Smooth muscle cell of the umbilical artery (primary cell): ENCODE measurements around the gene MAB21L1. TPM values are rescaled to one million over a fixed set of nuclear protein-coding genes. Genes with fewer than 3 reads are reported as not detected.

Experiments used
- total RNA-seq: library from RNA; depleted of rRNA; stranded (reverse); fragments of >200 nt; gene quantifications from 2 replicates; pipeline ENCODE4 v1.2.3, GENCODE V29; 2014

MAB21L1 gene
- 0.05 and 0.59 TPM in 2 replicates for total RNA-seq

GRCh38 chr13:35475960-35476943, at the start of gene MAB21L1:
MAB21L1 (minus strand) TSS chr13:35476689; CDS start chr13:35476138, 551 bp downstream.

